ENCODE data around the gene AKTIP. TPM values are rescaled to one million over a fixed set of nuclear protein-coding genes. Genes with fewer than 3 reads are reported as not detected.

AKTIP gene
- total RNA-seq, 3 donors from 2014 or later, result 28.1 to 54.4 (median 37.6) TPM

- TF ChIP-seq, protein P1, sequence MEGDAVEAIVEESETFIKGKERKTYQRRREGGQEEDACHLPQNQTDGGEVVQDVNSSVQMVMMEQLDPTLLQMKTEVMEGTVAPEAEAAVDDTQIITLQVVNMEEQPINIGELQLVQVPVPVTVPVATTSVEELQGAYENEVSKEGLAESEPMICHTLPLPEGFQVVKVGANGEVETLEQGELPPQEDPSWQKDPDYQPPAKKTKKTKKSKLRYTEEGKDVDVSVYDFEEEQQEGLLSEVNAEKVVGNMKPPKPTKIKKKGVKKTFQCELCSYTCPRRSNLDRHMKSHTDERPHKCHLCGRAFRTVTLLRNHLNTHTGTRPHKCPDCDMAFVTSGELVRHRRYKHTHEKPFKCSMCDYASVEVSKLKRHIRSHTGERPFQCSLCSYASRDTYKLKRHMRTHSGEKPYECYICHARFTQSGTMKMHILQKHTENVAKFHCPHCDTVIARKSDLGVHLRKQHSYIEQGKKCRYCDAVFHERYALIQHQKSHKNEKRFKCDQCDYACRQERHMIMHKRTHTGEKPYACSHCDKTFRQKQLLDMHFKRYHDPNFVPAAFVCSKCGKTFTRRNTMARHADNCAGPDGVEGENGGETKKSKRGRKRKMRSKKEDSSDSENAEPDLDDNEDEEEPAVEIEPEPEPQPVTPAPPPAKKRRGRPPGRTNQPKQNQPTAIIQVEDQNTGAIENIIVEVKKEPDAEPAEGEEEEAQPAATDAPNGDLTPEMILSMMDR (IDR thresholded peaks at IDR 0.05), result no peak
- Histone ChIP-seq H3K4me3 (no peak overlapping the region), H3K9me3 (no peaks in the 10 kb centered on the region), H3K36me3 (ENCODE audit: low read depth) (peaks cover 5% of the 10 kb centered on the region), H3K4me1 (ENCODE audit: low read depth) (no peaks in the 10 kb centered on the region)
- ATAC-seq (no peak), DNase-seq (no peak)
- intact Hi-C loops (cut with DNase I, micrococcal nuclease), result no loop called here
These were observed 53.0 kb downstream of the AKTIP start for GRCh38 chr16:53449816-53450517.

GRCh38 chr16:53446090-53446489, 56.9 kb downstream of the AKTIP start:
- H3K36me3 ChIP-seq (ENCODE audit: low read depth), result no peaks in the 10 kb centered on the region
- H3K4me3 ChIP-seq, result no peak overlapping the region
- no peak for ATAC-seq
- no peaks in the 10 kb centered on the region for H3K4me1 ChIP-seq (ENCODE audit: low read depth)
- H3K9me3 ChIP-seq, result no peaks in the 10 kb centered on the region
- TF ChIP-seq, protein P1 (IDR thresholded peaks at IDR 0.05), result no peak
- intact Hi-C loops (cut with DNase I, micrococcal nuclease), result no loop called here
- no peak for DNase-seq

GRCh38 chr16:53445534-53445933, 57.5 kb downstream of the AKTIP start:
- Histone ChIP-seq H3K4me3 (no peak overlapping the region), H3K9me3 (no peaks in the 10 kb centered on the region), H3K4me1 (ENCODE audit: low read depth) (no peaks in the 10 kb centered on the region), H3K36me3 (ENCODE audit: low read depth) (no peaks in the 10 kb centered on the region)
- DNase-seq (no peak), ATAC-seq (peak; percentile 38)
- TF ChIP-seq, protein P1 (IDR thresholded peaks at IDR 0.05), result no peak
- intact Hi-C loops (cut with DNase I, micrococcal nuclease), result no loop called here

Other genes with a start within 250 kb of the AKTIP start
- 10 to 100 TPM; 55.0 to 75.6 (median 75.2) TPM for gene RBL2, start 68.7 kb downstream of the AKTIP start, total RNA-seq
- 1 to 10 TPM; 2.1 to 5.3 (median 3.8) TPM for gene RPGRIP1L, start 200.7 kb upstream of the AKTIP start, total RNA-seq
- gene FTO, start 200.9 kb upstream of the AKTIP start, total RNA-seq, result 10 to 100 TPM; 38.0 to 81.7 (median 39.1) TPM